Stomach (tissue), 4 donors: Measurements from ENCODE around the gene USP10.

Source experiments
- CTCF ChIP-seq, 7 experiments: fragments of 450-650 bp in 4 of 7; fragments of 200-600 bp in 3 of 7; sonication (generic) in 3 of 7; IDR thresholded peaks; one replicate each; pipeline ENCODE4 v1.5.1; 2016 to 2019; ENCODE audit warnings: antibody characterized with exemption in 7 of 7, control low read depth in 2 of 7, mild to moderate bottlenecking in 1 of 7
- EP300 ChIP-seq: sonication (generic); formaldehyde crosslinking; IDR thresholded peaks from one replicate; pipeline ENCODE4 v1.6.1; 2017; ENCODE audit warnings: antibody characterized with exemption
- POLR2A ChIP-seq, 4 donors: fragments of 450-650 bp; IDR thresholded peaks; one replicate each; pipeline ENCODE4 v1.6.1; 2016; ENCODE audit warnings: antibody characterized with exemption in 4 of 4, control low read depth in 2 of 4, mild to moderate bottlenecking in 1 of 4, moderate library complexity in 1 of 4

DNA sequence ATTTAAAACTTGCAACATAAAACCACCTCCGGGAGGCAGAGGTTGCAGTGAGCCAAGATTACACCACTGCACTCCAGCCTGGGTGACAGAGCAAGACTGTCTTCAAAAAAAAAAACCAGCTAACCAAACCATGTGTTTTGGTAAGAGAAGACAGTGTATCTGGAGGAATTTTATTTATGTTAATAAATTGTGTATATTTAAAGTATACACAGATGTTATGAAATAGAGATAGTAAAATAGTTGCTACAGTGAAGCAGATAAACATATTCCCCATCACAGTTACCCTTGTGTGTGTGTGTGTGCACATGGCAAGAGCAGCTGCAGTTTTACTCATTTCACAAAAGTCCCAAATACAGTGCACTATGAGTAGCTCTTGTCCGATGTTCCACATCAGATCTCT, 65.2 kb downstream of the USP10 start:
- TF ChIP-seq EP300 (no peak), CTCF (IDR thresholded peaks at IDR 0.05) (no peak), POLR2A (IDR thresholded peaks at IDR 0.05) (no peak)
